Activated CD8-positive, alpha-beta memory T cell treated with anti-CD3 and anti-CD28 coated beads for 1 hour (primary cell): ENCODE data around the gene CACNA1F.
A peak's percentile ranks its signal among the peaks of the same experiment; 100 is the strongest.
"Not testable (repeated sequence)": the region's sequence is repeated elsewhere in the genome, so short reads cannot be mapped to it uniquely, and the experiment has no call there.

Experiments
- DNase-seq, 2 donors: peaks; one replicate each; pipeline ENCODE4 v3.0.0-alpha.2; 2020; ENCODE audit warnings: low read depth in 1 of 2; ENCODE audit errors: extremely low read depth in 1 of 2

CACNA1F gene

GRCh38 chrX:49177873-49178480 is 55.2 kb downstream of the CACNA1F start:
- no peak for DNase-seq

GRCh38 chrX:49177338-49177833 is 55.8 kb downstream of the CACNA1F start:
- no peak for DNase-seq

GRCh38 chrX:49176421-49177326 is 56.5 kb downstream of the CACNA1F start:
- no peak for DNase-seq

GRCh38 chrX:49175435-49176274 is 57.5 kb downstream of the CACNA1F start:
- no peak for DNase-seq

- no peak for DNase-seq
These were observed 58.4 kb downstream of the CACNA1F start for GRCh38 chrX:49174723-49175122.

GRCh38 chrX:49173544-49173943 is 59.6 kb downstream of the CACNA1F start:
- not testable (repeated sequence) for DNase-seq

- DNase-seq, result peak; percentile 46 to 55
These were observed 60.8 kb downstream of the CACNA1F start for GRCh38 chrX:49172280-49172780.

- DNase-seq, result peak; percentile 54 to 65
These were observed 61.3 kb downstream of the CACNA1F start, which contains the start of gene PLP2 for GRCh38 chrX:49171752-49172279. Gene PLP2 (plus strand): TSS chrX:49171898. CDS start chrX:49172001, 103 bp downstream.

- no peak for DNase-seq
These were observed 65.4 kb downstream of the CACNA1F start for GRCh38 chrX:49167740-49168108.

- DNase-seq, result peak; percentile 44 to 56
These were observed 66.0 kb downstream of the CACNA1F start for GRCh38 chrX:49166914-49167739.

- DNase-seq, result peak; percentile 45 to 49
These were observed 66.9 kb downstream of the CACNA1F start for GRCh38 chrX:49165901-49166881.

GRCh38 chrX:49164589-49165360 is 68.4 kb downstream of the CACNA1F start:
- DNase-seq, result no peak

- peak in 1 of 2 donors; percentile 67 for DNase-seq
These were observed 69.4 kb downstream of the CACNA1F start for GRCh38 chrX:49163555-49164419.

GRCh38 chrX:49162620-49163019 is 70.5 kb downstream of the CACNA1F start, which contains the start of gene MAGIX:
Gene MAGIX (plus strand): TSS chrX:49162758. CDS start chrX:49162890, 132 bp downstream.
- DNase-seq, result no peak

GRCh38 chrX:49161632-49162031 is 71.5 kb downstream of the CACNA1F start:
- DNase-seq, result no peak

GRCh38 chrX:49160908-49161307 is 72.2 kb downstream of the CACNA1F start:
- no peak for DNase-seq

GRCh38 chrX:49157194-49157593 is 75.9 kb downstream of the CACNA1F start:
- no peak for DNase-seq
